HEK293T (cell line): ENCODE results near the gene DMRTC2.

Source experiments
- CTCF ChIA-PET: fragments of 350-600 bp; formaldehyde crosslinking; extraction: SDS; loops from one replicate; lab custom pipeline; 2021; ENCODE audit warnings: antibody characterized with exemption, inconsistent platforms; lab: Yijun Ruan, JAX
- POLR2A ChIA-PET: fragments of 350-600 bp; formaldehyde crosslinking; extraction: SDS; loops from one replicate; lab custom pipeline; 2020; ENCODE audit warnings: antibody characterized with exemption, inconsistent platforms; lab: Yijun Ruan, JAX
- DNase-seq: peaks from one replicate; pipeline ENCODE4 v3.0.0; 2012; ENCODE audit warnings: mixed read lengths; ENCODE audit errors: extremely low spot score
- ARNT ChIP-seq: fragments of 450-650 bp; IDR thresholded peaks from 2 replicates; pipeline ENCODE4 v1.6.1; 2017; ENCODE audit warnings: mild to moderate bottlenecking
- BHLHE40 ChIP-seq: fragments of 450-650 bp; IDR thresholded peaks from 2 replicates; pipeline ENCODE4 v1.6.1; 2016; ENCODE audit warnings: mild to moderate bottlenecking, moderate library complexity, borderline replicate concordance
- CTBP1 ChIP-seq: fragments of 450-650 bp; IDR thresholded peaks from 2 replicates; pipeline ENCODE4 v1.6.1; 2016; ENCODE audit warnings: borderline replicate concordance
- ELF4 ChIP-seq: fragments of 450-650 bp; IDR thresholded peaks from 2 replicates; pipeline ENCODE4 v1.6.1; 2017; ENCODE audit warnings: antibody characterized with exemption
- FOXA1 ChIP-seq: fragments of 450-650 bp; IDR thresholded peaks from 2 replicates; pipeline ENCODE4 v1.6.1; 2016; ENCODE audit warnings: mild to moderate bottlenecking
- FOXK2 ChIP-seq: fragments of 450-650 bp; IDR thresholded peaks from 2 replicates; pipeline ENCODE4 v1.6.1; 2016; ENCODE audit warnings: mild to moderate bottlenecking
- FOXM1 ChIP-seq: fragments of 450-650 bp; IDR thresholded peaks from 2 replicates; pipeline ENCODE4 v1.6.1; 2017; ENCODE audit warnings: mild to moderate bottlenecking, borderline replicate concordance
- HDGF ChIP-seq: fragments of 450-650 bp; IDR thresholded peaks from 2 replicates; pipeline ENCODE4 v1.6.1; 2017; ENCODE audit warnings: antibody characterized with exemption, borderline replicate concordance
- L3MBTL2 ChIP-seq: fragments of 450-650 bp; conservative IDR thresholded peaks from 2 replicates; pipeline ENCODE4 v1.6.1; 2016; ENCODE audit warnings: mild to moderate bottlenecking
- LEF1 ChIP-seq: fragments of 450-650 bp; IDR thresholded peaks from 2 replicates; pipeline ENCODE4 v1.6.1; 2017; ENCODE audit warnings: mild to moderate bottlenecking, borderline replicate concordance
- NFRKB ChIP-seq: fragments of 450-650 bp; IDR thresholded peaks from 2 replicates; pipeline ENCODE4 v1.6.1; 2016; ENCODE audit warnings: mild to moderate bottlenecking, moderate library complexity
- PKNOX1 ChIP-seq: fragments of 450-650 bp; IDR thresholded peaks from 2 replicates; pipeline ENCODE4 v1.6.1; 2016
- SP1 ChIP-seq: fragments of 450-650 bp; IDR thresholded peaks from 2 replicates; pipeline ENCODE4 v1.6.1; 2017
- SUZ12 ChIP-seq: fragments of 450-650 bp; IDR thresholded peaks from 2 replicates; pipeline ENCODE4 v1.6.1; 2016; ENCODE audit warnings: mild to moderate bottlenecking
- TARDBP ChIP-seq: fragments of 450-650 bp; IDR thresholded peaks from 2 replicates; pipeline ENCODE4 v1.6.1; 2016
- ZNF384 ChIP-seq: fragments of 450-650 bp; IDR thresholded peaks from 2 replicates; pipeline ENCODE4 v1.6.1; 2016

The DMRTC2 gene

GRCh38 chr19:41895745-41896580 lies 51.1 kb downstream of the DMRTC2 start:
- ChIA-PET POLR2A (no interaction called here), CTCF (no interaction called here)
- TF ChIP-seq CTBP1 = no peak
- no peak for TF ChIP-seq TARDBP
- no peak for TF ChIP-seq FOXM1
- TF ChIP-seq SP1 = no peak
- no peak for TF ChIP-seq BHLHE40
- no peak for TF ChIP-seq HDGF
- TF ChIP-seq ZNF384 = no peak
- TF ChIP-seq ELF4 = no peak
- TF ChIP-seq NFRKB = no peak
- no peak for TF ChIP-seq FOXK2
- no peak for TF ChIP-seq LEF1
- no peak for TF ChIP-seq PKNOX1
- TF ChIP-seq SUZ12 = no peak
- no peak for TF ChIP-seq FOXA1
- TF ChIP-seq L3MBTL2 = no peak
- TF ChIP-seq ARNT = no peak
- no peak for DNase-seq

GRCh38 chr19:41896581-41896942 lies 51.7 kb downstream of the DMRTC2 start:
- no peak for TF ChIP-seq CTBP1
- no peak for TF ChIP-seq SP1
- TF ChIP-seq ARNT = no peak
- TF ChIP-seq BHLHE40 = no peak
- no peak for TF ChIP-seq LEF1
- no peak for TF ChIP-seq SUZ12
- TF ChIP-seq FOXM1 = no peak
- TF ChIP-seq PKNOX1 = no peak
- TF ChIP-seq L3MBTL2 = no peak
- no peak for TF ChIP-seq FOXK2
- no peak for TF ChIP-seq ZNF384
- TF ChIP-seq TARDBP = no peak
- no peak for TF ChIP-seq ELF4
- TF ChIP-seq NFRKB = no peak
- no peak for TF ChIP-seq FOXA1
- no peak for TF ChIP-seq HDGF
- DNase-seq = no peak
- CTCF ChIA-PET = no interaction called here
- POLR2A ChIA-PET = no interaction called here

- ChIA-PET CTCF (no interaction called here), POLR2A (no interaction called here)
- no peak for TF ChIP-seq NFRKB
- TF ChIP-seq FOXK2 = no peak
- no peak for TF ChIP-seq HDGF
- TF ChIP-seq ELF4 = no peak
- TF ChIP-seq PKNOX1 = no peak
- TF ChIP-seq TARDBP = no peak
- no peak for TF ChIP-seq LEF1
- no peak for TF ChIP-seq ZNF384
- no peak for TF ChIP-seq SUZ12
- TF ChIP-seq FOXA1 = no peak
- no peak for TF ChIP-seq CTBP1
- TF ChIP-seq ARNT = no peak
- TF ChIP-seq FOXM1 = no peak
- TF ChIP-seq BHLHE40 = no peak
- no peak for TF ChIP-seq SP1
- no peak for TF ChIP-seq L3MBTL2
- no peak for DNase-seq
Observed at GRCh38 chr19:41897181-41897580, 52.3 kb downstream of the DMRTC2 start.

- ChIA-PET POLR2A (no interaction called here), CTCF (interaction anchor here (0.6 kb wide), 1 partner anchor 527 kb away, joined by 3 read pairs; no protein-coding TSS in a partner anchor)
- no peak for DNase-seq
- TF ChIP-seq CTBP1 (no peak), TARDBP (no peak), SUZ12 (no peak), PKNOX1 (no peak), HDGF (no peak), L3MBTL2 (no peak), ELF4 (no peak)
Observed at GRCh38 chr19:41897820-41898219, 53.0 kb downstream of the DMRTC2 start.

GRCh38 chr19:41898235-41898634 lies 53.4 kb downstream of the DMRTC2 start:
- ChIA-PET CTCF (interaction anchor here (0.6 kb wide), 1 partner anchor 526 kb away, joined by 3 read pairs; no protein-coding TSS in a partner anchor), POLR2A (no interaction called here)
- no peak for DNase-seq
- TF ChIP-seq FOXM1 (no peak), HDGF (no peak), TARDBP (no peak)
